H1 (cell line): ENCODE results near the gene ANP32B. TPM values are rescaled to one million over a fixed set of nuclear protein-coding genes. Genes with fewer than 3 reads are reported as not detected.

ENCODE experiments used
- CTCF ChIA-PET: fragments of 300-600 bp; sonication (Branson Sonifier 250); formaldehyde crosslinking; loops from one replicate; lab custom pipeline; 2021; ENCODE audit not compliant: partially characterized antibody; lab: Charles Lee
- POLR2A ChIA-PET: fragments of 300-600 bp; sonication (Branson Sonifier 250); formaldehyde crosslinking; loops from one replicate; lab custom pipeline; 2021; ENCODE audit warnings: inconsistent platforms; ENCODE audit not compliant: partially characterized antibody; lab: Charles Lee
- DNase-seq, 2 experiments: peaks; one replicate each; pipeline versions ENCODE4 v3.0.0 to v3.0.0-alpha.2; 2010 to 2022; ENCODE audit warnings: low spot score in 2 of 2, low read depth in 1 of 2, mixed read lengths in 1 of 2
- FAIRE-seq: peaks from 2 replicates; lab custom pipeline; 2011; peaks lifted over from hg19 to GRCh38; lab: Jason Lieb, UNC
- H2AFZ ChIP-seq: 2 replicates; pipeline ENCODE4 v1.8.1; 2012; ENCODE audit warnings: low read length, inconsistent platforms
- H2AK5ac ChIP-seq: 2 replicates; pipeline ENCODE4 v1.6.1; 2013; ENCODE audit warnings: low read depth, low read length
- H2BK120ac ChIP-seq: replicated peaks from 2 replicates; pipeline ENCODE3; 2013; ENCODE audit warnings: low read depth, low read length, inconsistent platforms
- H2BK12ac ChIP-seq: 2 replicates; pipeline ENCODE4 v1.6.1; 2013; ENCODE audit warnings: low read depth, low read length
- H2BK15ac ChIP-seq: 2 replicates; pipeline ENCODE4 v1.6.1; 2013; ENCODE audit warnings: low read length
- H2BK20ac ChIP-seq: 2 replicates; pipeline ENCODE4 v1.6.1; 2013; ENCODE audit warnings: low read length
- H2BK5ac ChIP-seq: 2 replicates; pipeline ENCODE4 v1.6.1; 2013; ENCODE audit warnings: low read depth, low read length
- H3K14ac ChIP-seq: 2 replicates; pipeline ENCODE4 v1.6.1; 2013; ENCODE audit warnings: inconsistent platforms; ENCODE audit not compliant: insufficient read length
- H3K18ac ChIP-seq: 2 replicates; pipeline ENCODE4 v1.6.1; 2013; ENCODE audit warnings: low read length; ENCODE audit errors: extremely low read depth
- H3K23ac ChIP-seq: 2 replicates; pipeline ENCODE4 v1.6.1; 2013; ENCODE audit warnings: inconsistent platforms; ENCODE audit not compliant: insufficient read length
- H3K23me2 ChIP-seq: 2 replicates; pipeline ENCODE4 v1.6.1; 2013; ENCODE audit warnings: low read depth, low read length
- H3K27ac ChIP-seq: 2 replicates; pipeline ENCODE4 v1.6.1; 2011; ENCODE audit warnings: low read depth, low read length, inconsistent platforms
- H3K27me3 ChIP-seq, 4 experiments: replicated peaks in 1 of 4; 1 replicate in 1 of 4; 2 replicates in 3 of 4; pipeline versions ENCODE4 v1.6.1 to v1.8.1; 2011 to 2013; ENCODE audit warnings: low read length in 3 of 4, mild to moderate bottlenecking in 3 of 4, inconsistent platforms in 2 of 4, mixed read lengths in 2 of 4, moderate library complexity in 1 of 4; ENCODE audit not compliant: control insufficient read depth in 3 of 4, insufficient read depth in 3 of 4; ENCODE audit errors: extremely low read depth in 1 of 4
- H3K36me3 ChIP-seq, 4 experiments: 2 replicates each; pipeline versions ENCODE4 v1.6.1 to v1.8.1; 2011 to 2013; ENCODE audit warnings: mild to moderate bottlenecking in 4 of 4, low read length in 3 of 4, moderate library complexity in 2 of 4, control low read depth in 1 of 4, inconsistent platforms in 1 of 4; ENCODE audit not compliant: insufficient read depth in 4 of 4, control insufficient read depth in 2 of 4
- H3K4ac ChIP-seq: replicated peaks from 2 replicates; pipeline ENCODE3; 2013; ENCODE audit warnings: low read length, low read depth, mixed read lengths, inconsistent platforms; ENCODE audit not compliant: insufficient read length
- H3K4me1 ChIP-seq, 4 experiments: replicated peaks in 1 of 4; 1 replicate in 1 of 4; 2 replicates in 3 of 4; pipeline versions ENCODE4 v1.6.1 to v1.8.1; 2011 to 2013; ENCODE audit warnings: low read length in 3 of 4, inconsistent platforms in 2 of 4, mixed read lengths in 1 of 4; ENCODE audit not compliant: insufficient read depth in 4 of 4, control insufficient read depth in 3 of 4
- H3K4me2 ChIP-seq, 2 experiments: 2 replicates each; pipeline versions ENCODE4 v1.6.1 to v1.8.1; 2011 to 2013; ENCODE audit warnings: low read depth in 2 of 2, low read length in 2 of 2, control low read depth in 1 of 2, inconsistent platforms in 1 of 2, mild to moderate bottlenecking in 1 of 2; ENCODE audit not compliant: insufficient read depth in 1 of 2
- H3K4me3 ChIP-seq, 4 experiments: fragments of 200-600, 300-600 bp in 1 of 4; sonication (generic), shearing (Covaris generic), sonication (Bioruptor Twin) in 1 of 4; 2 replicates each; pipeline versions ENCODE4 v1.5.1 to v1.8.1; 2011 to 2016; ENCODE audit warnings: low read length in 4 of 4, low read depth in 3 of 4, control low read depth in 2 of 4, inconsistent platforms in 2 of 4, mild to moderate bottlenecking in 2 of 4, mixed read lengths in 1 of 4, moderate library complexity in 1 of 4; ENCODE audit not compliant: insufficient read depth in 2 of 4; ENCODE audit errors: extremely low read depth in 1 of 4
- H3K56ac ChIP-seq: replicated peaks from 2 replicates; pipeline ENCODE3; 2013; ENCODE audit warnings: low read depth, mild to moderate bottlenecking, mixed read lengths, low read length, inconsistent platforms; ENCODE audit not compliant: insufficient read length
- H3K79me1 ChIP-seq: 2 replicates; pipeline ENCODE4 v1.6.1; 2013; ENCODE audit warnings: low read depth, low read length, control low read depth
- H3K79me2 ChIP-seq, 2 experiments: 2 replicates each; pipeline versions ENCODE4 v1.6.1 to v1.8.1; 2012 to 2013; ENCODE audit warnings: low read length in 2 of 2, mild to moderate bottlenecking in 2 of 2, inconsistent platforms in 1 of 2; ENCODE audit not compliant: insufficient read depth in 2 of 2, control insufficient read depth in 1 of 2
- H3K9ac ChIP-seq, 4 experiments: replicated peaks in 1 of 4; 1 replicate in 1 of 4; 2 replicates in 3 of 4; pipeline versions ENCODE4 v1.6.1 to v1.8.1; 2011 to 2013; ENCODE audit warnings: low read depth in 3 of 4, low read length in 3 of 4, control low read depth in 2 of 4, mild to moderate bottlenecking in 2 of 4, moderate library complexity in 2 of 4, inconsistent platforms in 1 of 4; ENCODE audit errors: extremely low read depth in 1 of 4
- H3K9me3 ChIP-seq, 2 experiments: 2 replicates each; pipeline versions ENCODE4 v1.6.1 to v1.8.1; 2012 to 2013; ENCODE audit warnings: mild to moderate bottlenecking in 2 of 2, moderate library complexity in 2 of 2, control low read depth in 1 of 2, inconsistent platforms in 1 of 2, low read depth in 1 of 2, low read length in 1 of 2, mixed read lengths in 1 of 2; ENCODE audit not compliant: insufficient read depth in 2 of 2
- H4K20me1 ChIP-seq, 2 experiments: replicated peaks in 1 of 2; 2 replicates each; pipeline versions ENCODE3 to v1.8.1; 2011 to 2013; ENCODE audit warnings: inconsistent platforms in 2 of 2, low read length in 2 of 2, mild to moderate bottlenecking in 1 of 2; ENCODE audit not compliant: insufficient read depth in 2 of 2, control insufficient read depth in 1 of 2
- H4K5ac ChIP-seq: 2 replicates; pipeline ENCODE4 v1.6.1; 2013; ENCODE audit warnings: low read length, low read depth, mixed read lengths, inconsistent platforms; ENCODE audit not compliant: insufficient read length
- H4K8ac ChIP-seq: 2 replicates; pipeline ENCODE4 v1.8.0; 2013; ENCODE audit warnings: mild to moderate bottlenecking, moderate library complexity, low read length, inconsistent platforms; ENCODE audit not compliant: insufficient read depth; ENCODE audit errors: extremely low read depth
- H4K91ac ChIP-seq: replicated peaks from 2 replicates; pipeline ENCODE3; 2013; ENCODE audit warnings: low read length, mixed read lengths, inconsistent platforms; ENCODE audit not compliant: insufficient read length
- KDM5A ChIP-seq: fragments of 200-600 bp; IDR thresholded peaks from 2 replicates; pipeline ENCODE4 v1.7.1; 2012; ENCODE audit warnings: mild to moderate bottlenecking, low read length, inconsistent platforms, mixed read lengths
- SP2 ChIP-seq: IDR thresholded peaks from 2 replicates; pipeline ENCODE4 v1.6.1; 2012; ENCODE audit warnings: mild to moderate bottlenecking, low read length, inconsistent platforms
- TAF1 ChIP-seq: IDR thresholded peaks from 2 replicates; pipeline ENCODE4 v1.6.1; 2011; ENCODE audit warnings: mild to moderate bottlenecking, low read depth, low read length
- WGBS, 2 experiments: shearing (Covaris generic) in 1 of 2; methylation state at CpG; one replicate each; pipeline versions ENCODE4 v1.1.6 to v1.1.7; 2013 to 2015; ENCODE audit warnings: low lambda C conversion rate in 2 of 2, mixed read lengths in 2 of 2, inconsistent platforms in 1 of 2, low coverage in 1 of 2, missing lambda C conversion rate in 1 of 2; ENCODE audit not compliant: insufficient replicate concordance in 2 of 2, insufficient coverage in 1 of 2, insufficient read length in 1 of 2; ENCODE audit errors: extremely low coverage in 1 of 2, missing lambda C conversion rate in 1 of 2; 5-methylcytosine and 5-hydroxymethylcytosine counted together
- polyA plus RNA-seq, 7 experiments: library from polyadenylated mRNA; depleted of rRNA in 3 of 7; stranded (reverse) in 5 of 7; unstranded in 2 of 7; fragments of >200 nt in 5 of 7; fragments of 200-250 nt in 2 of 7; gene quantifications; 1 replicate in 5 of 7; 2 replicates in 1 of 7; 4 replicates in 1 of 7; pipeline versions ENCODE4 v1.2.1 to v1.2.3, GENCODE V29; 2011 to 2013; ENCODE audit warnings: missing spikeins in 2 of 7, mixed read lengths in 2 of 7
- total RNA-seq: library from RNA; stranded (reverse); fragmentation: NEBNext Ultra II Directional; extraction: Animal tissue kit (Norgen Biotek cat#: 25700); gene quantifications from 2 replicates; pipeline ENCODE4 v1.2.1, GENCODE V29; 2021

Gene ANP32B
- total and polyA plus RNA-seq, 2 of the 8 experiments (the other 6 are each of a cell fraction or from before 2014, with no cell fraction given), result 7.6 to 88.1 TPM

- peaks cover 0 to 4% of the 10 kb centered on the region in 2 experiments for H4K20me1 ChIP-seq
- H3K4me1 ChIP-seq, result no peaks in the 10 kb centered on the region
- H3K56ac ChIP-seq, result no peak overlapping the region
- peaks cover 0 to 26% (median 7%) of the 10 kb centered on the region in 4 experiments; a peak in 6 of 8 replicates for H3K36me3 ChIP-seq
- H3K18ac ChIP-seq, result no peak overlapping the region
- H2BK5ac ChIP-seq, result no peak overlapping the region
- H3K23me2 ChIP-seq, result no peaks in the 10 kb centered on the region
- DNase-seq (no peak), FAIRE-seq (no peak)
- H3K14ac ChIP-seq, result no peak overlapping the region
- no peak overlapping the region for H4K91ac ChIP-seq
- 88% methylated on average over 7 of the region's 8 CpGs; no CpG with 5 or more reads in 1 of the 2 experiments for WGBS, 2 experiments
- H2AFZ ChIP-seq, result no peak overlapping the region
- no peak overlapping the region for H4K8ac ChIP-seq
- no peaks in the 10 kb centered on the region for H3K27me3 ChIP-seq
- no peak overlapping the region for H2AK5ac ChIP-seq
- no peak overlapping the region for H2BK15ac ChIP-seq
- peaks cover 0 to 2% of the 10 kb centered on the region in 2 experiments; a peak in 1 of 4 replicates for H3K79me2 ChIP-seq
- H2BK20ac ChIP-seq, result no peak overlapping the region
- no peak overlapping the region for H2BK120ac ChIP-seq
- ChIA-PET POLR2A (interaction anchor here (1.3 kb wide), 1 partner anchor 8 kb away, joined by 4 read pairs; the partner anchor contains the start of gene NANS), CTCF (interaction anchor here (1.1 to 2.5 kb wide), 3 partner anchors 9 to 199 kb away, joined by 5 to 12 read pairs (median 5); no protein-coding TSS in a partner anchor)
- no peaks in the 10 kb centered on the region for H3K9me3 ChIP-seq
- H3K79me1 ChIP-seq, result 0 out of 2 replicates have a peak, but pooled peaks cover 4% of the 10 kb centered on the region
- no peak overlapping the region for H3K4me3 ChIP-seq
- H4K5ac ChIP-seq, result no peak overlapping the region
- no peak for TF ChIP-seq KDM5A
- TF ChIP-seq SP2, result no peak
- TF ChIP-seq TAF1, result no peak
- no peak overlapping the region for H3K27ac ChIP-seq
- H3K23ac ChIP-seq, result no peak overlapping the region
- no peak overlapping the region for H3K4ac ChIP-seq
- H2BK12ac ChIP-seq, result no peak overlapping the region
- H3K4me2 ChIP-seq, result no peak overlapping the region
- H3K9ac ChIP-seq, result no peak overlapping the region
These were observed 81.7 kb downstream of the ANP32B start for GRCh38 chr9:98064623-98065392.
